ENCODE data around the gene VPS51. TPM values are rescaled to one million over a fixed set of nuclear protein-coding genes. Genes with fewer than 3 reads are reported as not detected.
A peak's percentile ranks its signal among the peaks of the same experiment; 100 is the strongest.

The VPS51 gene
- polyA plus RNA-seq, 1 experiment: 86.2 TPM

DNA sequence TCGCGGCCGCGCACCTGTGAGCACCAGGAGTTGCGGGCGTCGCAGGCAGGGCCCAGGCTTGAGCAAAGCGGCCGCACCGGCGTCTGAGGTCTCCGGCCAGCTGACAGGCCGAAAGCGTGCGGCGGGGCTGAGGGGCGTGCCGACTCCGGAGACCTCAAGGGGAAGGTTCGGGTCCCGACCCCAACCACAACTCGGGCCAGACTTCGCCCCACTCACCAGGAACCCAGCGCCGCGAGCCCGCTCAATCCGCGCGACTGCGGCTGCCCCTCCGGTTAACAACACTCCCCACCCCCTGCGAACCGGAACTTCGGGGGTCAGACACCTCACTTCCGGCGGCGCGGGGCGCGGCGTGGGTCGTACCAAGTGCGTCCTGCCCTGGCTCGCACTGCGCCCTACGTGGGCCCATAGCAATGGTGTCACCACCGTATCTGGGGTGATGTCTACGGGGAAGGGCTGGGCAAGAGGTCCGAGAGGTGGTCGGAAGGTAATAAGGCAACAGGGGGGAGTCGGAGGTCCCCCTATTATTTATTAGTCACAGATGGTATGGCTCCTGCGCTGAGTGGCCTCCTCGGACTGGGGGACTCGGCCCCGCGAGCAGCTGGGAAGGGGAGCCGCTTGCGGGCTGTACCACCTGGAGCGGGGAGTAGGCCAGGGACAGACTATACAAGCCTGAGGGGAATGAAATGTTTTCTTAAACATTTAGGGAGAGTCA, 38.4 kb downstream of the VPS51 start, which contains the start of gene SYVN1:
TSS of gene SYVN1 (minus strand) at position 280 of the 712 bp plus-strand sequence. CDS start 918 bp downstream, outside the sequence.
- ChIA-PET POLR2A (interaction anchor here (0.6 to 1.3 kb wide), 2 partner anchors 12 to 120 kb away, joined by 3 to 5 read pairs; partner anchors contain the start of genes FAU and MRPL49), CTCF (interaction anchor here (0.5 to 1.4 kb wide), 10 partner anchors 10 to 645 kb away, joined by 3 to 11 read pairs (median 4); partner anchors contain the start of genes CAPN1, TM7SF2 and ZNHIT2)
- Histone ChIP-seq H3K36me3 (ENCODE audit: control insufficient read depth, insufficient read depth, low read length) (peaks cover 30% of the 10 kb centered on the region), H3K4me3 (ENCODE audit: low read depth, low read length) (peak within 1 kb of the TSS; percentile 84), H3K27me3 (ENCODE audit: control insufficient read depth, insufficient read depth, low read length) (no peaks in the 10 kb centered on the region)
- no peak for DNase-seq (ENCODE audit: low read depth)
- TF ChIP-seq, protein P1, sequence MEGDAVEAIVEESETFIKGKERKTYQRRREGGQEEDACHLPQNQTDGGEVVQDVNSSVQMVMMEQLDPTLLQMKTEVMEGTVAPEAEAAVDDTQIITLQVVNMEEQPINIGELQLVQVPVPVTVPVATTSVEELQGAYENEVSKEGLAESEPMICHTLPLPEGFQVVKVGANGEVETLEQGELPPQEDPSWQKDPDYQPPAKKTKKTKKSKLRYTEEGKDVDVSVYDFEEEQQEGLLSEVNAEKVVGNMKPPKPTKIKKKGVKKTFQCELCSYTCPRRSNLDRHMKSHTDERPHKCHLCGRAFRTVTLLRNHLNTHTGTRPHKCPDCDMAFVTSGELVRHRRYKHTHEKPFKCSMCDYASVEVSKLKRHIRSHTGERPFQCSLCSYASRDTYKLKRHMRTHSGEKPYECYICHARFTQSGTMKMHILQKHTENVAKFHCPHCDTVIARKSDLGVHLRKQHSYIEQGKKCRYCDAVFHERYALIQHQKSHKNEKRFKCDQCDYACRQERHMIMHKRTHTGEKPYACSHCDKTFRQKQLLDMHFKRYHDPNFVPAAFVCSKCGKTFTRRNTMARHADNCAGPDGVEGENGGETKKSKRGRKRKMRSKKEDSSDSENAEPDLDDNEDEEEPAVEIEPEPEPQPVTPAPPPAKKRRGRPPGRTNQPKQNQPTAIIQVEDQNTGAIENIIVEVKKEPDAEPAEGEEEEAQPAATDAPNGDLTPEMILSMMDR (IDR thresholded peaks at IDR 0.05; ENCODE audit: insufficient read depth, low read depth, low read length): no peak

DNA sequence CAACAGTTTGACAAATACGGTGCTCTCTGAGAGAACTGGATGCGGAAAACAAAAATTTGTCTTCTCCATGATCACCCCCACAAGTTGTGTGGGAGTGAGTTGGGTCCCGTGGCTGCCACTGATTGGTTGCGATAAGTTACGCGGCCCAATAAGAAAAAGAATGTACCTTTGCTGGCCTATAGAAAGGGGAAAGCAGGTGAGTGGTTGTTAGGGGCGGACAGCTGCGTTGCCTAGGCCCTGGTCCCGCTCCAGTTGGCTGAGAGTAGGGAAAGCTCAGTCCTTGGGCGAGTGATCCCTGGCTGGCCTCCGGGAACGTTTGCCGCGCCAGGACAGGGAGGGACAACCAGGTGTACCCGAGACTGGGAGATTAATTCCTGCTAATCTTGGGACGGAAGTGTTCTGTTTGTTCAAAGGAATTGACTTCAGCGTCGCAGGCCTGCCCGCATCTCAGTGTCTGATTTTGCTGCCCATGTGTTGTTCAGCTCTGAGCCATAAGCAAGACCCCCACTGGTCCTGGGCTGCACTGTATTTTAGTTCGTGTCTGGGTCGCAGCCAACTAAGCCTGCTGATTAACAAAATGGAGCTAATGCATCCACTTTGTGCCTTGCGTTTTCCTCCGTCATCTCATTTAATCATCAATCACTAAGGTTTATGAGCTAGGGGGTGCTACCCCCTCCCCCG, 39.1 kb downstream of the VPS51 start:
- CTCF ChIA-PET: interaction anchor here (0.7 to 1.4 kb wide), 11 partner anchors 11 to 644 kb away, joined by 3 to 11 read pairs (median 3); partner anchors contain the start of genes CAPN1, POLA2, TM7SF2 and ZNHIT2
- TF ChIP-seq, protein P1 (IDR thresholded peaks at IDR 0.05; ENCODE audit: insufficient read depth, low read depth, low read length): no peak
- Histone ChIP-seq H3K4me3 (ENCODE audit: low read depth, low read length) (peak overlapping the region; percentile 84), H3K36me3 (ENCODE audit: control insufficient read depth, insufficient read depth, low read length) (peaks cover 23% of the 10 kb centered on the region), H3K27me3 (ENCODE audit: control insufficient read depth, insufficient read depth, low read length) (no peaks in the 10 kb centered on the region)
- DNase-seq (ENCODE audit: low read depth): peak; percentile 87
- POLR2A ChIA-PET: interaction anchor here (0.6 to 1.3 kb wide), 3 partner anchors 13 to 128 kb away, joined by 3 to 5 read pairs (median 4); partner anchors contain the start of genes FAU and MRPL49

DNA sequence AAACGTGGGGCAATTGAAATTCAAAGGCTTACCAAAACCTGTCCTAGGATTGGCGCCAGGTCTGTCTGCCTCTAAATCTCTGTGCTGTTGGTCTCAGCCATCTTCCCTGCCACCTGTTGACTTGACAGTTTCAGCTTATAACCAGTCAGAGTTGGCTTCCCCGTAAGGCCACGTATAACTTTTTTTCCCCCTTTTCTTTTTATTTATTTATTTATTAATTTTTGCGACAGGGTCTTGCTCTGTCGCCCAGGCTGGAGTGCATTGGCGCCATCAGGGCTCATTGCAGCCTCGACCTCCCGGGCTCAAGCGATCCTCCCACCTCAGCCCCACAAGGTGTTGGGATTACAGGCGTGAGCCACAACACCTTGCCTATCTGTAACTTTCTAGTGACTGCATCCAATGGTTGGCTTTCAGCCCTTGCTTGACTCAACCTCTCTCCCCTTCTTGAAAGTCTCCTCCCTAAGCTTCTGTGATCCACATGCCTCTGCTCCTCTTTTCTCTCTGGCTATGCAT, 39.7 kb downstream of the VPS51 start:
- Histone ChIP-seq H3K4me3 (ENCODE audit: low read depth, low read length) (peak overlapping the region; percentile 84), H3K27me3 (ENCODE audit: control insufficient read depth, insufficient read depth, low read length) (no peaks in the 10 kb centered on the region), H3K36me3 (ENCODE audit: control insufficient read depth, insufficient read depth, low read length) (peaks cover 18% of the 10 kb centered on the region)
- TF ChIP-seq, protein P1 (IDR thresholded peaks at IDR 0.05; ENCODE audit: insufficient read depth, low read depth, low read length): no peak
- CTCF ChIA-PET: interaction anchor here (0.9 to 1.3 kb wide), 10 partner anchors 9 to 644 kb away, joined by 3 to 11 read pairs (median 3); partner anchors contain the start of genes CAPN1, POLA2, TM7SF2 and ZNHIT2
- POLR2A ChIA-PET: interaction anchor here (1.1 to 1.3 kb wide), 2 partner anchors 14 to 129 kb away, joined by 4 to 5 read pairs; partner anchors contain the start of genes FAU and MRPL49
- no peak for DNase-seq (ENCODE audit: low read depth)

DNA sequence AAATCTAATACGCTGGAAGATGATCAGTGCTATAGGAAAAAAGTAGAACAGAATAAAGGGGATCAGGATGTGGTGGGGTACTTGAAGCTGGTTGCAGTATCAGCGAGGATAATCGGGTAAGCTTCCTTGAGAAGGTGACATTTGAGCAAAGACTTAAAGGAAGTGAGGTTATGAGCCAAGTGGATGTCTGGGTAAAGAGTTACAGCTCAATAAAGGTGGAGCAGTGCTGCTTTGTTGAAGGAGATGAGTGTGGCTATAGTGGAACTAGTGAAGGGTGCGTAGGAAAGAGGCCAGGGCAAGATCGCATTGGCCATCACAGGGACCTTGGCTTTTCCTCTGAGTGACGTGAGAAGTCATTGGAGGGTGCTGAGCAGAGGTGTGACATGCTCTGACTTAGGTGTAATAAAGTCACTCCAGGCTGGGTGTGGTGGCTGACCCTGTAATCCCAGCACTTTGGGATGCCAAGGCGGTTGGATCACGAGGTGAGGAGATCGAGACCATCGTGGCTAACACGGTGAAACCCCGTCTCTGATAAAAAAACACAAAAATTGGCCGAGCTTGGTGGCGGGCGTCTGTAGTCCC, 40.6 kb downstream of the VPS51 start:
- ChIA-PET CTCF (interaction anchor here (1.1 to 1.3 kb wide), 3 partner anchors 8 to 125 kb away, joined by 3 read pairs; partner anchors contain the start of gene POLA2), POLR2A (no interaction called here)

More for the DNA sequence above, 40.6 kb downstream of the VPS51 start:
- Histone ChIP-seq H3K27me3 (ENCODE audit: control insufficient read depth, insufficient read depth, low read length) (no peaks in the 10 kb centered on the region), H3K4me3 (ENCODE audit: low read depth, low read length) (no peak overlapping the region), H3K36me3 (ENCODE audit: control insufficient read depth, insufficient read depth, low read length) (peaks cover 9% of the 10 kb centered on the region)
- DNase-seq (ENCODE audit: low read depth): no peak
- TF ChIP-seq, protein P1 (IDR thresholded peaks at IDR 0.05; ENCODE audit: insufficient read depth, low read depth, low read length): no peak
